Fibroblast of the aortic adventitia (primary cell): ENCODE results near the gene LFNG. TPM values are rescaled to one million over a fixed set of nuclear protein-coding genes. Genes with fewer than 3 reads are reported as not detected.

ENCODE experiments used
- DNase-seq: peaks from one replicate; pipeline ENCODE4 v3.0.0-alpha.2; 2010; ENCODE audit warnings: low read depth
- H3K4me3 ChIP-seq: 2 replicates; pipeline ENCODE4 v1.5.1; 2011; ENCODE audit warnings: low read depth, mild to moderate bottlenecking, control low read depth, low read length, moderate library complexity
- total RNA-seq: library from RNA; depleted of rRNA; stranded (reverse); fragments of >200 nt; gene quantifications from 2 replicates; pipeline ENCODE4 v1.2.3, GENCODE V29; 2012; ENCODE audit warnings: low replicate concordance
- TF ChIP-seq, protein P1 (sequence below): IDR thresholded peaks from 2 replicates; pipeline ENCODE4 v1.5.1; 2011; ENCODE audit warnings: mild to moderate bottlenecking, low read length, control low read depth, inconsistent platforms; ENCODE audit not compliant: insufficient read depth

LFNG gene
- total RNA-seq, 1 donor, result 0.72 TPM

DNA sequence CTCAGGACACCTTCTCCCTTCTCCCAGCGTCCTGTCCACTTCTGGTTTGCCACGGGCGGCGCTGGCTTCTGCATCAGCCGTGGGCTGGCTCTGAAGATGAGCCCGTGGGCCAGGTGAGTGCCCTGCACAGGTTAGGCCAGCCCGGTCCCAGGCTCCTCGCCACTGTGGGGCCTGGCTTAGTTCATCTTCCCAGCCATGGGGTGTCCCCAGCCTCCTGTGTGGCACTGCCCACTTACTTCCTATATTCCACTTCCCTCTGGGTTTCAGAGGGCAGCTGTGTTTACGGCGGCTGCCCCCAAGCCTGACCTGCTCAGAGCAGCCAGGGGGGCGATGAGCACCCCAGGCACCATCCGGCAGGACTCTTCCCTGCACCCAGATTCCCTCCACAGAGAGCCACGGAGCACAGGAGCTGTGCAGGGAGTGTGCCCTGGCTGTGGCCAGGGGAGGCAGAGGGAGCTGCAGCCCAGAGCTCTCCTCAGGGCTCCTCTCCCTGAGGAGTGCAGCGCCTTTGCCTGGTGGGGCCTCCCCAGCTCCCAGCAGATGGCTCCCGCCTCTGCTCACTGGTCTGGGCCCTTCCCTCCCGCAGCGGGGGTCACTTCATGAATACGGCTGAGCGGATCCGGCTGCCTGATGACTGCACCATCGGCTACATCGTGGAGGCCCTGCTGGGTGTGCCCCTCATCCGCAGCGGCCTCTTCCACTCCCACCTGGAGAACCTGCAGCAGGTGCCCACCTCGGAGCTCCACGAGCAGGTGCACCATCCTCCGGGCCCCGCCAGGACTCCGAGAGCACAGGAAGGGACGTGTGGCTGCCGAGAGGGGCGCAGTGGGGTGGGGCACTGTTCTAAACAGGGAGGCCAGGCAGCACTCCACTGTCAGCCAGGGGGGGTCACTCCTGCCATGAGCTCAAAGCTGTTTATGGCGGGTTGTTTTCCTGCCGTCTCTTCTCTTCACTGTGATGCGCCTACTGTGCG is 6.4 kb downstream of the LFNG start:
- TF ChIP-seq, protein P1, sequence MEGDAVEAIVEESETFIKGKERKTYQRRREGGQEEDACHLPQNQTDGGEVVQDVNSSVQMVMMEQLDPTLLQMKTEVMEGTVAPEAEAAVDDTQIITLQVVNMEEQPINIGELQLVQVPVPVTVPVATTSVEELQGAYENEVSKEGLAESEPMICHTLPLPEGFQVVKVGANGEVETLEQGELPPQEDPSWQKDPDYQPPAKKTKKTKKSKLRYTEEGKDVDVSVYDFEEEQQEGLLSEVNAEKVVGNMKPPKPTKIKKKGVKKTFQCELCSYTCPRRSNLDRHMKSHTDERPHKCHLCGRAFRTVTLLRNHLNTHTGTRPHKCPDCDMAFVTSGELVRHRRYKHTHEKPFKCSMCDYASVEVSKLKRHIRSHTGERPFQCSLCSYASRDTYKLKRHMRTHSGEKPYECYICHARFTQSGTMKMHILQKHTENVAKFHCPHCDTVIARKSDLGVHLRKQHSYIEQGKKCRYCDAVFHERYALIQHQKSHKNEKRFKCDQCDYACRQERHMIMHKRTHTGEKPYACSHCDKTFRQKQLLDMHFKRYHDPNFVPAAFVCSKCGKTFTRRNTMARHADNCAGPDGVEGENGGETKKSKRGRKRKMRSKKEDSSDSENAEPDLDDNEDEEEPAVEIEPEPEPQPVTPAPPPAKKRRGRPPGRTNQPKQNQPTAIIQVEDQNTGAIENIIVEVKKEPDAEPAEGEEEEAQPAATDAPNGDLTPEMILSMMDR, result no peak
- H3K4me3 ChIP-seq, result no peak overlapping the region
- no peak for DNase-seq

DNA sequence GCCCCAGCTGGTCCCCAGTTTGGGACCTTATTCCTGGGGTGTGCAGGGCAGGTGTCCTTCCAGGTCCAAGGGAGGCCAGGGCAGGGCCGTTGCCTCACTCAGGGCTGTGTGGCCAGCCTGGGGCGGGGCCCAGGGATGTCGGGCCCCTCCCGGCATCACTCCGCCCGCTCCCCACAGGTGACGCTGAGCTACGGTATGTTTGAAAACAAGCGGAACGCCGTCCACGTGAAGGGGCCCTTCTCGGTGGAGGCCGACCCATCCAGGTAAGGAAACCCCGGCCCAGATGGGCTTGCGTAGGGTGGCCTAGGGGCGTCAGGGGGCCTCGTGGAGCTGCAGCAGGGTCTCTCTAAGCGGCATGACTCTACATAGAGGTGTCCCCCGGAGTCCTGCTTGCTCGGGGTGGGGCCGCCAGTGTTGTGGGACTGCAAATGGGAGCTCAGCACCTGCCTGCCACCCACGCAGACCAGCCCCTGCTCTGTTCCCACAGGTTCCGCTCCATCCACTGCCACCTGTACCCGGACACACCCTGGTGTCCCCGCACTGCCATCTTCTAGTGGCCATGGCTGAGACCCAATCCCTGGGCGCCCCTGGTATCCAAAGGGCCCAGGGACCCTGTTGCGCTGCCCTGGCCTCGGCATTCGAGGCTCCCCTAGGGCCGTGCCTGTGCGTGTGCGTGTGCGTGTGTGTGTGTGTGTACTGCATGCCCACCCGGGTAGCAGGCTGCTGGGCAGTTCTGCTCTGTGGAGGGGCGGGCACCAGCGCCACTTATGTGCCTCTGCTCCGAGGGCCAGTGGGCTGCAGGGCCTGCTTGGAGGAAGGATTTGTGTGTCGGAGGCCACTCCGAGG is 7.3 kb downstream of the LFNG start:
- TF ChIP-seq, protein P1, result no peak

DNA sequence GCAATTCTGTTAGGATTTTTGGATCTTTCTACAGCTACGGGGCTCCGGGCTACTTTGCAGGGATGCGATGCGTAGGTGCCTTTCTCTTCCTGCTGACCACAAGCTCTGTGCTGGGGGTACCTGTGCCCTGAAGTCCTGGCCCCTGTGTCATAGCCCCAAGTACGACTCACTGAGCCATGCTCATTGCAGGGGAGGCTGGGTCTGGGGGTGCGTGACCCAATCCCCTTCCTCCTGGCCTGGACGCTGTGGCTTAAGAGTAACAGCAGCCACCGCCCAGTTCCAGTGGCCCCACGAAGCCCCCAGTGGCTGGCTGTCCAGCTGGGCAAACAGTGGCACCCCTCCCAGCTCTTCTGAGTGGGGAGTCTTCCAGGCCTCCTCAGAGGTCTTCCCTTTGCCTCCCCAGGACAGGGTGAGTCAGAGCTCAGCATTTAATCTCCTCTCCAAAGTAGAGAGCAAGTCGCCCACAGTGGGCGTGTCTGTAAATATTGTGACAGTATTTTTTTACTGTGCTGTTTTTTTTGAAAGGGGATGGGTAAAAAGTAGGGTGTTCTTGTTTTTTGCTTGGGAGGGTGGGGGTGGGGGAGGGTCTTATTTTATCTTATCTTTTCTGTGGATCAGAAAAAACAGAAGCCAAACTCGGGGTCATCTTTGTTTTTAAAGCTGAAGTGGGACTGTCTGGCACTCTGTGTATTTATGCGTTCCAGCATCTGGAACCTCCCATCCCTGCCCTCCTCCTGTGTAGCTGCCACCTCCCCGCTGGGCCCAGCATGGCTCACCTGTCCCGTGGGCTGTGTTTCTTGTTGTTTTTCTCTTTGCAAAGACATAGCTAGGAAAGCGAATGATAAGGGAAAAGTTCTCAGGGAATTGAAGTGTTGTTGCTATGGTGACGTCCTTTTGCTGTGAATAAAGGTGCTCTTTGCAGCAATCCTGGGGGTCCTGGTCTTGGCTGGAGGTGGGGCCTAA is 8.2 kb downstream of the LFNG start:
- DNase-seq, result peak; percentile 50
- TF ChIP-seq, protein P1, result no peak
- no peak overlapping the region for H3K4me3 ChIP-seq

More for the DNA sequence above, 7.3 kb downstream of the LFNG start:
- no peak overlapping the region for H3K4me3 ChIP-seq
- DNase-seq, result no peak

DNA sequence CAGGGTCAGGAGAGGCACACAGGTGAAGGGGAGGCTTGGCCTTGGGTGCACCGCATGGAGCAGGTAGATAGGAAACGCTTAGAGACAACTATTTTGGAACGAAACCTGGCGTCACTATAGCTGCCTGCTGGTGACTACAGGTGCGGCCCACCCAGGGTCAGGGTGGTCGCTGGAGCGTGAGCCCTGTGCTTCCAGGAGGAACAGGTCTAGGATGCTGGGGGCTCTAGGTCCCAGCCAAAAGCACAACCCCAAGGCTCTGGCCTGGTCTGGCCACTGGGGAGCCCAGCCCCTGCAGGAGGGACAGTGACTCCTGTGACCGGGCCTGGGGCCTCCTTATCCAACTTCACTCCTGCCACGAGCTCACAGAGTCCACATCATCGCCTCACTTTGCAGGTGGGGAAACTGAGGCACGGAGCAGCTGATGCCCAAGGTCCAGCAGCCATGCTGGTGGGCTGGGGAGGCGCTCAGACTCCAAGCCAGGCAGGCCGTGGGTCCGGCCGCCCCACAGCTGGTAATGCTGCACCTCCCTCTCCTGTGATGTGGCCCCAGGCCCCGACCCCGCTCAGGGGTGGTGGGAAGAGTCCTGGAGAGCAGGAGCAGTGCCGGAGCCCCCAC is 9.0 kb downstream of the LFNG start:
- DNase-seq, result no peak

DNA sequence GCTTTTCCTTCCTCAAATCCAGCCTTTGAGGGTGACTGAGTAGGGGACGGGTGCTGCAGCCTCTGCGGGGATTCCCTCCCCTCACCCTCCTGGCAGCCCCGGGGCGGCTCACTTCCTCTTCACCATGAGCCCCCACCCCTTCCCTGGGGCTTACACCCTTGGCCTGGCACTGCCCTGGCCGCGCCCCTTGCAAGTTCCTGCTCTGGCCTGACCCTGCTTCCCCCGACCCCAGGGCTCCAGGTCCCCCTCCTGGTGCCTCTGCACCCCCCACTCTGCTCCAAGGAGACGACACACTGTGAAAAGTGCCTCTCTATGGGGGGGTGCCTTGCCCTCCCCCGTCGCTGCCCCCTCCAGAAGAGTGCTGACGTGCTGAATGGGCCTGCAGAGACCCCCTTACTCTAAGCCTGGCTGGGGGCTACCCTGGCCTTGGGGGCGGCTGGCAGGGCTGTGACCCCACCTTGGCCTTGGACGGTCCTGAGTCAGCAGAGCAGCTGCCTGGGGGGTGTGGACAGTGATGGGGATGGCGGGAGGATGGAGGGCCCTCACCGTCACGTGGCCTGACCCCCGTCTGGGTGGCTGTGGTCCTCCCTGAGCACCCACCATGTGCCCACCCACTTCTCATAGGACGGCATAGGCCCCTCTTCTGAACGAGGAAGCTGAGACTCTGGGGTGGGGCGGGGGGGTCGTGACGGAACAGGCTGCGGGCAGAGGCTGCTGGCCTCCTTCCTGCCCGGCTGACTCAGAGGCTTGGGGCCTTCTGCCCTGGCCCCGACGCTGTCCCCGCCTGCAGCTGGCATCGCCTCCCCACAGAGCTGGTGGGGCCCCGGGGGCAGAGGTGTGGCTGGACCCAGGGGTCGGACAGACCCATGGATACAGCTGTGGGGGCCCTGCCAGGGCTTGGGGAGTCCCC is 9.8 kb downstream of the LFNG start:
- DNase-seq, result peak; percentile 45
- TF ChIP-seq, protein P1, result no peak
- no peak overlapping the region for H3K4me3 ChIP-seq

More for the DNA sequence above, 9.0 kb downstream of the LFNG start:
- TF ChIP-seq, protein P1, result no peak
- H3K4me3 ChIP-seq, result no peak overlapping the region
